Endothelial cell of umbilical vein (primary cell): ENCODE results near the gene SH3RF1. TPM values are rescaled to one million over a fixed set of nuclear protein-coding genes. Genes with fewer than 3 reads are reported as not detected.

ENCODE experiments used
- BruUV-seq: library from RNA; stranded (reverse); fragments of 400-500 nt; replicated peaks from 2 replicates; lab custom pipeline; 2021; lab: Mats Ljungman, UMichigan
- CTCF ChIA-PET: fragments of 300-600, 350-600 bp; sonication (Branson Sonifier 250); formaldehyde crosslinking; loops from one replicate; lab custom pipeline; 2021; ENCODE audit warnings: antibody characterized with exemption, inconsistent platforms; lab: Charles Lee
- POLR2A ChIA-PET: fragments of 300-600, 350-600 bp; sonication (Branson Sonifier 250); formaldehyde crosslinking; loops from one replicate; lab custom pipeline; 2021; ENCODE audit warnings: antibody characterized with exemption, inconsistent platforms; lab: Charles Lee
- DNase-seq: peaks from one replicate; pipeline ENCODE4 v3.0.0-alpha.2; 2011; ENCODE audit warnings: low read depth, low spot score
- FAIRE-seq: peaks from 2 replicates; lab custom pipeline; 2011; peaks lifted over from hg19 to GRCh38; lab: Jason Lieb, UNC
- H2AFZ ChIP-seq: 2 replicates; pipeline ENCODE4 v1.6.0; 2012; ENCODE audit warnings: low read depth, low read length, control low read depth, inconsistent platforms
- H3K27ac ChIP-seq: 2 replicates; pipeline ENCODE4 v1.5.1; 2011; ENCODE audit warnings: low read depth, mild to moderate bottlenecking, control low read depth, low read length, moderate library complexity; ENCODE audit not compliant: insufficient read depth
- H3K27me3 ChIP-seq, 2 experiments: 2 replicates each; pipeline versions ENCODE4 v1.6.0 to v1.6.1; 2011; ENCODE audit warnings: low read length in 2 of 2, mixed read lengths in 1 of 2; ENCODE audit not compliant: control insufficient read depth in 2 of 2, insufficient read depth in 2 of 2
- H3K36me3 ChIP-seq, 2 experiments: 2 replicates in 1 of 2; 3 replicates in 1 of 2; pipeline ENCODE4 v1.5.1; 2011; ENCODE audit warnings: low read length in 2 of 2, mild to moderate bottlenecking in 1 of 2, moderate library complexity in 1 of 2; ENCODE audit not compliant: control insufficient read depth in 2 of 2, insufficient read depth in 2 of 2; ENCODE audit errors: extremely low read depth in 1 of 2
- H3K4me1 ChIP-seq: 3 replicates; pipeline ENCODE4 v1.5.1; 2011; ENCODE audit warnings: mild to moderate bottlenecking, low read length; ENCODE audit not compliant: control insufficient read depth, insufficient read depth; ENCODE audit errors: extremely low read depth
- H3K4me2 ChIP-seq: 2 replicates; pipeline ENCODE4 v1.6.1; 2011; ENCODE audit warnings: low read length, control low read depth, mixed read lengths; ENCODE audit not compliant: insufficient read depth
- H3K4me3 ChIP-seq, 3 experiments: fragments of 200-600 bp in 1 of 3; sonication (generic), shearing (Covaris generic) in 1 of 3; replicated peaks in 1 of 3; 2 replicates each; pipeline ENCODE4 v1.5.1; 2011 to 2016; ENCODE audit warnings: control low read depth in 3 of 3, low read length in 3 of 3, mild to moderate bottlenecking in 2 of 3, inconsistent platforms in 1 of 3, low read depth in 1 of 3, moderate library complexity in 1 of 3; ENCODE audit not compliant: insufficient read depth in 1 of 3
- H3K79me2 ChIP-seq: 2 replicates; pipeline ENCODE4 v1.6.0; 2012; ENCODE audit warnings: low read length, inconsistent platforms; ENCODE audit not compliant: control insufficient read depth, insufficient read depth
- H3K9ac ChIP-seq: replicated peaks from 2 replicates; pipeline ENCODE3; 2011; ENCODE audit warnings: low read length, control low read depth; ENCODE audit not compliant: insufficient read depth; ENCODE audit errors: extremely low read depth
- H3K9me1 ChIP-seq: replicated peaks from 3 replicates; pipeline ENCODE4 v1.6.0; 2011; ENCODE audit warnings: mild to moderate bottlenecking, low read length; ENCODE audit not compliant: control insufficient read depth, insufficient read depth; ENCODE audit errors: extremely low read depth
- H3K9me3 ChIP-seq: replicated peaks from 2 replicates; pipeline ENCODE4 v1.5.1; 2012; ENCODE audit warnings: low read length, inconsistent platforms; ENCODE audit not compliant: control insufficient read depth, insufficient read depth
- H4K20me1 ChIP-seq: replicated peaks from 2 replicates; pipeline ENCODE3; 2011; ENCODE audit warnings: mild to moderate bottlenecking, low read length; ENCODE audit not compliant: control insufficient read depth, insufficient read depth; ENCODE audit errors: extremely low read depth
- EZH2 ChIP-seq: IDR thresholded peaks from 2 replicates; pipeline ENCODE4 v1.6.1; 2012; ENCODE audit warnings: borderline replicate concordance, low read depth, mild to moderate bottlenecking, moderate library complexity, low read length, inconsistent platforms; ENCODE audit not compliant: severe bottlenecking
- FOS ChIP-seq: IDR thresholded peaks from 2 replicates; pipeline ENCODE4 v1.6.1; 2011; ENCODE audit warnings: mild to moderate bottlenecking, low read length, moderate library complexity, borderline replicate concordance; ENCODE audit not compliant: insufficient read depth
- GATA2 ChIP-seq: IDR thresholded peaks from 2 replicates; pipeline ENCODE4 v1.7.0; 2011; ENCODE audit warnings: low read depth, mild to moderate bottlenecking, moderate library complexity, mixed read lengths, low read length; ENCODE audit not compliant: insufficient read length, insufficient read depth
- JUN ChIP-seq: IDR thresholded peaks from 2 replicates; pipeline ENCODE4 v1.6.1; 2011; ENCODE audit warnings: borderline replicate concordance, low read depth; ENCODE audit not compliant: insufficient read length, insufficient read depth
- MAX ChIP-seq: IDR thresholded peaks from 2 replicates; pipeline ENCODE4 v1.6.1; 2011; ENCODE audit not compliant: insufficient read depth, insufficient read length
- MYC ChIP-seq: IDR thresholded peaks from one replicate; pipeline ENCODE4 v1.6.1; 2011; ENCODE audit warnings: mild to moderate bottlenecking, low read depth, low read length
- POLR2A ChIP-seq: IDR thresholded peaks from 2 replicates; pipeline ENCODE4 v1.6.1; 2012; ENCODE audit warnings: low read depth, mild to moderate bottlenecking, control low read depth, low read length
- POLR2AphosphoS5 ChIP-seq: IDR thresholded peaks from 2 replicates; pipeline ENCODE4 v1.6.1; 2012; ENCODE audit warnings: low read depth, mild to moderate bottlenecking, control low read depth, low read length, moderate library complexity; ENCODE audit not compliant: insufficient read depth
- dilution Hi-C: fragments of 300-500 bp; cut with MboI; formaldehyde crosslinking; loops from one replicate; pipeline ENCODE4 v1.15.0; 2019; ENCODE audit warnings: low sequenced_read_pairs; ENCODE audit not compliant: extremely low pct_ligation_motif_present
- intact Hi-C: fragments of 100-400 bp; cut with micrococcal nuclease; formaldehyde crosslinking; loops from one replicate; pipeline ENCODE4 v1.10.0; 2022
- polyA plus RNA-seq, 4 experiments: library from polyadenylated mRNA; depleted of rRNA in 3 of 4; stranded (reverse) in 3 of 4; unstranded in 1 of 4; fragments of >200 nt; gene quantifications; 2 replicates each; pipeline versions ENCODE4 v1.2.1 to v1.2.3, GENCODE V29; 2011 to 2012; ENCODE audit warnings: missing spikeins in 1 of 4
- total RNA-seq: library from RNA; stranded (reverse); gene quantifications from 2 replicates; pipeline ENCODE4 v1.2.3, GENCODE V29; 2021
- TF ChIP-seq, protein P1 (sequence below), 2 donors: IDR thresholded peaks; 1 replicate in 1 of 2; 2 replicates in 1 of 2; pipeline ENCODE4 v1.5.1; 2011; ENCODE audit warnings: low read length in 2 of 2, mild to moderate bottlenecking in 2 of 2, moderate library complexity in 2 of 2, control low read depth in 1 of 2, inconsistent platforms in 1 of 2, low read depth in 1 of 2; ENCODE audit not compliant: insufficient read depth in 1 of 2; ENCODE audit errors: extremely low read depth in 1 of 2

Gene SH3RF1
- total and polyA plus RNA-seq, 2 donors (not counting 3 experiments of a cell fraction or from before 2014, with no cell fraction given) = 16.2 to 24.9 TPM

- Histone ChIP-seq H3K27me3 (no peaks in the 10 kb centered on the region), H3K4me1 (peaks cover 57% of the 10 kb centered on the region), H3K27ac (peak overlapping the region; percentile 89), H3K4me2 (peak overlapping the region; percentile 84), H3K9me1 (no peaks in the 10 kb centered on the region), H2AFZ (peak overlapping the region; percentile 40), H3K9ac (peak overlapping the region; percentile 69), H3K36me3 (peaks cover 0 to 2% of the 10 kb centered on the region in 2 experiments), H3K9me3 (no peaks in the 10 kb centered on the region), H3K79me2 (peaks cover 19% of the 10 kb centered on the region), H3K4me3 (peak overlapping the region in 1 of 3 experiments; percentile 20), H4K20me1 (no peaks in the 10 kb centered on the region)
- POLR2A ChIA-PET = no interaction called here
- BruUV-seq = TSS peak; percentile 50
- TF ChIP-seq MYC = no peak
- no peak for TF ChIP-seq POLR2AphosphoS5
- no peak for TF ChIP-seq FOS
- no peak for FAIRE-seq
- dilution Hi-C loops (no loop called here), intact Hi-C loops (loop anchor here (2.0 kb wide), 1 partner anchor 32 kb away; no protein-coding TSS in a partner anchor)
- peak; percentile 74 for DNase-seq
- CTCF ChIA-PET = interaction anchor here (0.9 to 1.6 kb wide), 5 partner anchors 9 to 120 kb away, joined by 3 to 7 read pairs (median 3); no protein-coding TSS in a partner anchor
These were observed 121.9 kb downstream of the SH3RF1 start for GRCh38 chr4:169148885-169149284.

- no peaks in the 10 kb centered on the region for H4K20me1 ChIP-seq
- BruUV-seq = no TSS peak
- peak; percentile 59 for FAIRE-seq
- peak overlapping the region; percentile 58 for H3K4me2 ChIP-seq
- peak overlapping the region; percentile 89 for H3K27ac ChIP-seq
- intact Hi-C loops = loop anchor here (1.0 kb wide), 2 partner anchors 11 to 124 kb away; no protein-coding TSS in a partner anchor
- H3K9ac ChIP-seq = peak overlapping the region; percentile 53
- H3K27me3 ChIP-seq = no peaks in the 10 kb centered on the region
- H3K4me3 ChIP-seq = no peak overlapping the region
- H3K79me2 ChIP-seq = peaks cover 14% of the 10 kb centered on the region
- no peaks in the 10 kb centered on the region for H3K9me3 ChIP-seq
- dilution Hi-C loops = no loop called here
- H3K4me1 ChIP-seq = peaks cover 56% of the 10 kb centered on the region
- no peaks in the 10 kb centered on the region for H3K9me1 ChIP-seq
- TF ChIP-seq EZH2 (no peak), MAX (peak; percentile 73), MYC (peak; percentile 98), POLR2A (no peak), POLR2AphosphoS5 (peak; percentile 59), JUN (peak; percentile 85), GATA2 (peak; percentile 64), FOS (peak; percentile 69)
- TF ChIP-seq, protein P1, sequence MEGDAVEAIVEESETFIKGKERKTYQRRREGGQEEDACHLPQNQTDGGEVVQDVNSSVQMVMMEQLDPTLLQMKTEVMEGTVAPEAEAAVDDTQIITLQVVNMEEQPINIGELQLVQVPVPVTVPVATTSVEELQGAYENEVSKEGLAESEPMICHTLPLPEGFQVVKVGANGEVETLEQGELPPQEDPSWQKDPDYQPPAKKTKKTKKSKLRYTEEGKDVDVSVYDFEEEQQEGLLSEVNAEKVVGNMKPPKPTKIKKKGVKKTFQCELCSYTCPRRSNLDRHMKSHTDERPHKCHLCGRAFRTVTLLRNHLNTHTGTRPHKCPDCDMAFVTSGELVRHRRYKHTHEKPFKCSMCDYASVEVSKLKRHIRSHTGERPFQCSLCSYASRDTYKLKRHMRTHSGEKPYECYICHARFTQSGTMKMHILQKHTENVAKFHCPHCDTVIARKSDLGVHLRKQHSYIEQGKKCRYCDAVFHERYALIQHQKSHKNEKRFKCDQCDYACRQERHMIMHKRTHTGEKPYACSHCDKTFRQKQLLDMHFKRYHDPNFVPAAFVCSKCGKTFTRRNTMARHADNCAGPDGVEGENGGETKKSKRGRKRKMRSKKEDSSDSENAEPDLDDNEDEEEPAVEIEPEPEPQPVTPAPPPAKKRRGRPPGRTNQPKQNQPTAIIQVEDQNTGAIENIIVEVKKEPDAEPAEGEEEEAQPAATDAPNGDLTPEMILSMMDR (IDR thresholded peaks at IDR 0.05; ENCODE audit: extremely low read depth in 1 of 2, insufficient read depth in 1 of 2, low read depth in 1 of 2, low read length in 2 of 2) = no peak
- POLR2A ChIA-PET = no interaction called here
- peak; percentile 73 for DNase-seq
- no peak overlapping the region for H2AFZ ChIP-seq
- H3K36me3 ChIP-seq = peaks cover 0 to 2% of the 10 kb centered on the region in 2 experiments
- CTCF ChIA-PET = interaction anchor here (1.2 to 1.4 kb wide), 2 partner anchors 55 to 121 kb away, joined by 3 to 4 read pairs; no protein-coding TSS in a partner anchor
These were observed 123.6 kb downstream of the SH3RF1 start for GRCh38 chr4:169147191-169147590.
